ENCODE results near the gene SGIP1. TPM values are rescaled to one million over a fixed set of nuclear protein-coding genes. Genes with fewer than 3 reads are reported as not detected.

SGIP1 gene
- total RNA-seq (ENCODE audit: low replicate concordance), result 4.2 and 6.6 TPM in 2 replicates

GRCh38 chr1:66533804-66534740, at the start of gene SGIP1:
Gene SGIP1, plus strand, starts transcription at chr1:66534153. Its CDS starts 206 bp downstream, at chr1:66534359.
- Histone ChIP-seq H3K4me3 (peak within 1 kb of the TSS; percentile 55), H3K27me3 (peaks cover 22% of the 10 kb centered on the region), H3F3A (ENCODE audit: low read depth) (peaks cover 15% of the 10 kb centered on the region), H2AFZ (replicated peaks) (peak within 1 kb of the TSS; percentile 97), H3K27ac (no peak within 1 kb of the TSS), H3K9ac (no peak within 1 kb of the TSS), H3K36me3 (no peaks in the 10 kb centered on the region), H3K9me3 (ENCODE audit: low read depth) (no peaks in the 10 kb centered on the region), H3K79me2 (ENCODE audit: low read depth) (no peaks in the 10 kb centered on the region), H4K20me1 (ENCODE audit: low read depth) (no peaks in the 10 kb centered on the region), H3K4me1 (peaks cover 6% of the 10 kb centered on the region), H3K4me2 (peak within 1 kb of the TSS; percentile 81)
- Mint-ChIP-seq H3K9me3 (no peaks in the 10 kb centered on the region), H3K4me3 (peak within 1 kb of the TSS; percentile 87), H3K27me3 (ENCODE audit: insufficient read depth, low read depth) (no peaks in the 10 kb centered on the region), H3K27ac (no peak within 1 kb of the TSS), H3K36me3 (no peaks in the 10 kb centered on the region), H3K4me1 (peaks cover 23% of the 10 kb centered on the region)
- DNase-seq (ENCODE audit: low spot score), result peak; percentile 77
- TF ChIP-seq CTCF (IDR thresholded peaks at IDR 0.05) (no peak), EZH2phosphoT487 (IDR thresholded peaks at IDR 0.05) (no peak), EZH2 (IDR thresholded peaks at IDR 0.05) (no peak)

DNA sequence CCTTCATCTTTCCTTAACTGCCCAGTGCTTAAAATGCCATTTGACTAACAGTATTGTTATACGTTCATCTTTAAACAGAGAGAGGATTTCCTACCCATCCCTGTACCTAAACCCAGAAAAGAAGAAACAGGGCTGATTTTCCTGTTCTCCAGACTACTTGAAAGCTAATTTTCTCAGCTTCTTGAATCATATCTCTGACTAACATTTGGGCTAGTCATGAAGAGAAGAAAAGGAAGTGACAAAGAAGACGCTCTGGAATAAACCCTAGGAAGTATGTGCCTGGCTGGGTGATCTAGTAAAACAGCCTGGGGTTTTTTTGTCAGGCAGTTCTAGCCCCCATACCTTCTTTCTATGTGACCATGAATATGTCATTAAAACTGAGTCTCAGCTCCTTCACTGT, 44.8 kb upstream of the SGIP1 start:
- Histone ChIP-seq H2AFZ (replicated peaks) (no peak overlapping the region), H4K20me1 (ENCODE audit: low read depth) (no peaks in the 10 kb centered on the region), H3K27ac (no peak overlapping the region), H3F3A (ENCODE audit: low read depth) (no peaks in the 10 kb centered on the region), H3K4me1 (peaks cover 2% of the 10 kb centered on the region), H3K79me2 (ENCODE audit: low read depth) (no peaks in the 10 kb centered on the region), H3K9ac (no peak overlapping the region), H3K4me2 (no peak overlapping the region), H3K9me3 (ENCODE audit: low read depth) (no peaks in the 10 kb centered on the region), H3K27me3 (no peaks in the 10 kb centered on the region), H3K36me3 (no peaks in the 10 kb centered on the region), H3K4me3 (no peak overlapping the region)
- Mint-ChIP-seq H3K27ac (no peak overlapping the region), H3K27me3 (ENCODE audit: insufficient read depth, low read depth) (no peaks in the 10 kb centered on the region), H3K9me3 (no peaks in the 10 kb centered on the region), H3K4me1 (peaks cover 6% of the 10 kb centered on the region), H3K36me3 (no peaks in the 10 kb centered on the region), H3K4me3 (no peak overlapping the region)
- DNase-seq (ENCODE audit: low spot score), result no peak
- TF ChIP-seq EZH2phosphoT487 (IDR thresholded peaks at IDR 0.05), result no peak
- TF ChIP-seq CTCF (IDR thresholded peaks at IDR 0.05), result no peak
- no peak for TF ChIP-seq EZH2 (IDR thresholded peaks at IDR 0.05)

- Mint-ChIP-seq H3K36me3 (no peaks in the 10 kb centered on the region), H3K4me3 (no peak overlapping the region), H3K9me3 (no peaks in the 10 kb centered on the region), H3K27me3 (ENCODE audit: insufficient read depth, low read depth) (no peaks in the 10 kb centered on the region), H3K27ac (no peak overlapping the region), H3K4me1 (peaks cover 9% of the 10 kb centered on the region)
- no peak for DNase-seq (ENCODE audit: low spot score)
- Histone ChIP-seq H3K27me3 (no peaks in the 10 kb centered on the region), H3K79me2 (ENCODE audit: low read depth) (no peaks in the 10 kb centered on the region), H3K4me2 (no peak overlapping the region), H3K9ac (no peak overlapping the region), H4K20me1 (ENCODE audit: low read depth) (no peaks in the 10 kb centered on the region), H3K27ac (no peak overlapping the region), H3F3A (ENCODE audit: low read depth) (no peaks in the 10 kb centered on the region), H3K4me3 (no peak overlapping the region), H3K36me3 (no peaks in the 10 kb centered on the region), H3K9me3 (ENCODE audit: low read depth) (no peaks in the 10 kb centered on the region), H2AFZ (replicated peaks) (no peak overlapping the region), H3K4me1 (peaks cover 6% of the 10 kb centered on the region)
- no peak for TF ChIP-seq EZH2 (IDR thresholded peaks at IDR 0.05)
- TF ChIP-seq EZH2phosphoT487 (IDR thresholded peaks at IDR 0.05), result no peak
- no peak for TF ChIP-seq CTCF (IDR thresholded peaks at IDR 0.05)
Observed at GRCh38 chr1:66489972-66490601, 43.9 kb upstream of the SGIP1 start.

All from neural progenitor cell (in vitro differentiated cells).